ENCODE measurements around the gene MLF2. TPM values are rescaled to one million over a fixed set of nuclear protein-coding genes. Genes with fewer than 3 reads are reported as not detected.

The MLF2 gene
- total and polyA plus RNA-seq, 2 of the 13 experiments (the other 11 are each of a cell fraction or from before 2014, with no cell fraction given): 88.1 to 167 TPM

DNA sequence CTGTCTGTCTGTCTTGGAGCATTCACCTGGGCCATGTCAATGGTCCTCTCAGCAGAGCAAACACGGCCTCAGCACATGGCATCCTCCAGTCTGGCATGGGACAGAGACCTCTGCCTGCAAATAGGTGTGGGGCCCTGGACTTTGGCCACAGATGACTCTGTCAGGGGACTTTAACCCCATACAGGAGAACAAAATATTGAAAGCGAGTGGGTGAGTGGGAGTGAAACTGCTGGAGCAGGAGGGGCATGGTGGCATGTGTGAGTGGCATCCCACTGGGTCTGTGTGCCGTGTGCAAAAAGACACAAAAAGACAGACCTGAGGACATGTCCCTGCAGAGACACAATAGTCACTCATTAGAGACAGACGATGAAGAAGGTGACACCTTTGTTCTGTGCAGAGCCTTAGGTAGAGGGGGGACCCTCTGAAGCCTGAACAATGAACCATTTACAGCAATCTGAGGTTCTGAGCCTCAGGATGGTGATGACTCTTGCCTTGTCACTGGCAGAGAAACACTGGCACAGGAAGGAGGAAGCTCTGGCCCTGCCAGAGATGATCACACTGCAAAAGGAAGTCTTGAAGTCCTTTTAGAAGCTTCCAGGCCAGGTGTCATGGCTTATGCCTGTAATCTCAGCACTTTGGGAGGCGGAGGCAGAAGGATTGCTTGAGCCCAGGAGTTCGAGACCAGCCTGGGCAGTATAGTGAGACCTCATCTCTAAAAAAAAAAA lies 26.9 kb upstream of the MLF2 start (continued):
- TF ChIP-seq HDAC2 (CRISPR knock-in tag; IDR thresholded peaks at IDR 0.05): no peak
- peak; percentile 25; the same call in 1 of the 2 replicates for TF ChIP-seq BCL6 (CRISPR knock-in tag; IDR thresholded peaks at IDR 0.05)
- TF ChIP-seq CEBPZ (IDR thresholded peaks at IDR 0.05; ENCODE audit: low read length): no peak
- TF ChIP-seq, protein P1, sequence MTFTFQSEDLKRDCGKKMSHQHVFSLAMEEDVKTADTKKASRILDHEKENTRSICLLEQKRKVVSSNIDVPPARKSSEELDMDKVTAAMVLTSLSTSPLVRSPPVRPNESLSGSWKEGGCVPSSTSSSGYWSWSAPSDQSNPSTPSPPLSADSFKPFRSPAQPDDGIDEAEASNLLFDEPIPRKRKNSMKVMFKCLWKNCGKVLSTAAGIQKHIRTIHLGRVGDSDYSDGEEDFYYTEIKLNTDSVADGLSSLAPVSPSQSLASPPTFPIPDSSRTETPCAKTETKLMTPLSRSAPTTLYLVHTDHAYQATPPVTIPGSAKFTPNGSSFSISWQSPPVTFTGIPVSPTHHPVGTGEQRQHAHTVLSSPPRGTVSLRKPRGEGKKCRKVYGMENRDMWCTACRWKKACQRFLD (CRISPR knock-in tag; IDR thresholded peaks at IDR 0.05; ENCODE audit: borderline replicate concordance): no peak
- no peak for TF ChIP-seq ZNF441 (CRISPR knock-in tag; IDR thresholded peaks at IDR 0.05; ENCODE audit: borderline replicate concordance)
- peak; percentile 40; the same call in 1 of the 2 replicates for TF ChIP-seq ZNF772 (CRISPR knock-in tag; IDR thresholded peaks at IDR 0.05)
- TF ChIP-seq ZNF234 (CRISPR knock-in tag; conservative IDR thresholded peaks at IDR 0.05): no peak
- TF ChIP-seq ZNF414 (CRISPR knock-in tag; IDR thresholded peaks at IDR 0.05): no peak
- no peak for TF ChIP-seq ZNF260 (CRISPR knock-in tag; IDR thresholded peaks at IDR 0.05; ENCODE audit: borderline replicate concordance, low read depth)
- no peak for TF ChIP-seq ZNF569 (CRISPR knock-in tag; IDR thresholded peaks at IDR 0.05; ENCODE audit: borderline replicate concordance)
- no peak for TF ChIP-seq RFXANK (CRISPR knock-in tag; IDR thresholded peaks at IDR 0.05)
- no peak for TF ChIP-seq ZNF20 (CRISPR knock-in tag; IDR thresholded peaks at IDR 0.05)
- peak; percentile 50; the same call in 1 of the 2 replicates for TF ChIP-seq MYC (CRISPR knock-in tag; IDR thresholded peaks at IDR 0.05; ENCODE audit: borderline replicate concordance)
- no peak for TF ChIP-seq ZNF557 (CRISPR knock-in tag; IDR thresholded peaks at IDR 0.05)
- TF ChIP-seq FOXK1 (CRISPR knock-in tag; IDR thresholded peaks at IDR 0.05; ENCODE audit: borderline replicate concordance, low read depth): no peak
- TF ChIP-seq ZSCAN31 (CRISPR knock-in tag; IDR thresholded peaks at IDR 0.05; ENCODE audit: low read depth): 0 out of 2 replicates have a peak, but pooled peaks have one; percentile 10
- no peak for TF ChIP-seq ATF1 (CRISPR knock-in tag; IDR thresholded peaks at IDR 0.05)
- TF ChIP-seq MXD4 (CRISPR knock-in tag; IDR thresholded peaks at IDR 0.05): 0 out of 2 replicates have a peak, but pooled peaks have one; percentile 13
- TF ChIP-seq, protein P2, sequence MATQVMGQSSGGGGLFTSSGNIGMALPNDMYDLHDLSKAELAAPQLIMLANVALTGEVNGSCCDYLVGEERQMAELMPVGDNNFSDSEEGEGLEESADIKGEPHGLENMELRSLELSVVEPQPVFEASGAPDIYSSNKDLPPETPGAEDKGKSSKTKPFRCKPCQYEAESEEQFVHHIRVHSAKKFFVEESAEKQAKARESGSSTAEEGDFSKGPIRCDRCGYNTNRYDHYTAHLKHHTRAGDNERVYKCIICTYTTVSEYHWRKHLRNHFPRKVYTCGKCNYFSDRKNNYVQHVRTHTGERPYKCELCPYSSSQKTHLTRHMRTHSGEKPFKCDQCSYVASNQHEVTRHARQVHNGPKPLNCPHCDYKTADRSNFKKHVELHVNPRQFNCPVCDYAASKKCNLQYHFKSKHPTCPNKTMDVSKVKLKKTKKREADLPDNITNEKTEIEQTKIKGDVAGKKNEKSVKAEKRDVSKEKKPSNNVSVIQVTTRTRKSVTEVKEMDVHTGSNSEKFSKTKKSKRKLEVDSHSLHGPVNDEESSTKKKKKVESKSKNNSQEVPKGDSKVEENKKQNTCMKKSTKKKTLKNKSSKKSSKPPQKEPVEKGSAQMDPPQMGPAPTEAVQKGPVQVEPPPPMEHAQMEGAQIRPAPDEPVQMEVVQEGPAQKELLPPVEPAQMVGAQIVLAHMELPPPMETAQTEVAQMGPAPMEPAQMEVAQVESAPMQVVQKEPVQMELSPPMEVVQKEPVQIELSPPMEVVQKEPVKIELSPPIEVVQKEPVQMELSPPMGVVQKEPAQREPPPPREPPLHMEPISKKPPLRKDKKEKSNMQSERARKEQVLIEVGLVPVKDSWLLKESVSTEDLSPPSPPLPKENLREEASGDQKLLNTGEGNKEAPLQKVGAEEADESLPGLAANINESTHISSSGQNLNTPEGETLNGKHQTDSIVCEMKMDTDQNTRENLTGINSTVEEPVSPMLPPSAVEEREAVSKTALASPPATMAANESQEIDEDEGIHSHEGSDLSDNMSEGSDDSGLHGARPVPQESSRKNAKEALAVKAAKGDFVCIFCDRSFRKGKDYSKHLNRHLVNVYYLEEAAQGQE (IDR thresholded peaks at IDR 0.05; ENCODE audit: borderline replicate concordance in 1 of 2, low read depth in 1 of 2, low read length in 2 of 2): no peak
- TF ChIP-seq NR1H2 (CRISPR knock-in tag; IDR thresholded peaks at IDR 0.05; ENCODE audit: borderline replicate concordance, low read depth): no peak
- TF ChIP-seq ZNF792 (CRISPR knock-in tag; IDR thresholded peaks at IDR 0.05): no peak
